Esophagus muscularis mucosa (tissue), 4 donors: Measurements from ENCODE around the gene JARID2. TPM values are rescaled to one million over a fixed set of nuclear protein-coding genes. Genes with fewer than 3 reads are reported as not detected.
A peak's percentile ranks its signal among the peaks of the same experiment; 100 is the strongest.

Experiments used
- DNase-seq: peaks from one replicate; pipeline ENCODE4 v3.0.0-alpha.2; 2017; ENCODE audit errors: extremely low spot score
- H3K27ac ChIP-seq, 4 donors: fragments of 200-600 bp; sonication (generic); replicated peaks in 1 of 4; 1 replicate in 3 of 4; 2 replicates in 1 of 4; pipeline ENCODE4 v1.5.1; 2016 to 2019; ENCODE audit warnings: mild to moderate bottlenecking in 1 of 4
- H3K27me3 ChIP-seq, 4 donors: fragments of 200-600 bp; sonication (generic); one replicate each; pipeline versions ENCODE4 v1.5.1 to v1.6.0; 2016 to 2019
- H3K36me3 ChIP-seq, 4 donors: fragments of 200-600 bp; sonication (generic); one replicate each; pipeline ENCODE4 v1.5.1; 2016 to 2019
- H3K4me1 ChIP-seq, 4 donors: fragments of 200-600 bp; sonication (generic); one replicate each; pipeline ENCODE4 v1.5.1; 2016 to 2019
- H3K4me3 ChIP-seq, 4 donors: fragments of 200-600 bp; sonication (generic); 1 replicate in 2 of 4; 2 replicates in 2 of 4; pipeline ENCODE4 v1.5.1; 2016 to 2019; ENCODE audit warnings: mild to moderate bottlenecking in 4 of 4, moderate library complexity in 1 of 4
- H3K9me3 ChIP-seq, 4 donors: fragments of 200-600 bp; sonication (generic); 1 replicate in 3 of 4; 2 replicates in 1 of 4; pipeline ENCODE4 v1.5.1; 2016 to 2019
- CTCF ChIP-seq, 3 experiments: fragments of 200-600 bp in 2 of 3; fragments of 450-650 bp in 1 of 3; sonication (generic) in 2 of 3; IDR thresholded peaks; one replicate each; pipeline ENCODE4 v1.5.1; 2017 to 2019; ENCODE audit warnings: antibody characterized with exemption in 3 of 3, mild to moderate bottlenecking in 2 of 3, moderate library complexity in 1 of 3
- EP300 ChIP-seq: sonication (generic); formaldehyde crosslinking; IDR thresholded peaks from one replicate; pipeline ENCODE4 v1.6.1; 2017; ENCODE audit warnings: antibody characterized with exemption
- POLR2A ChIP-seq: fragments of 450-650 bp; IDR thresholded peaks from one replicate; pipeline ENCODE4 v1.6.1; 2017; ENCODE audit warnings: antibody characterized with exemption, moderate library complexity, mild to moderate bottlenecking, low read depth
- POLR2AphosphoS5 ChIP-seq, 2 donors: sonication (generic); formaldehyde crosslinking; IDR thresholded peaks; one replicate each; pipeline ENCODE4 v1.6.1; 2017; ENCODE audit warnings: antibody characterized with exemption in 2 of 2
- WGBS: methylation state at CpG from one replicate; pipeline ENCODE4 v1.1.5; 2018; 5-methylcytosine and 5-hydroxymethylcytosine counted together
- intact Hi-C: fragments of 100-400 bp; cut with DNase I; formaldehyde crosslinking; loops from one replicate; pipeline ENCODE4 v1.15.1; 2023
- total RNA-seq, 4 donors: library from RNA; depleted of rRNA; stranded (reverse); fragments of >200 nt; gene quantifications; one replicate each; pipeline versions ENCODE4 v1.1.0 to v1.2.1, GENCODE V29; 2016

JARID2 gene
- total RNA-seq, 4 donors from 2014 or later, result 5.8 to 10.4 (median 8.1) TPM

- intact Hi-C loops, result no loop called here
- no peaks in the 10 kb centered on the region for H3K9me3 ChIP-seq
Observed at GRCh38 chr6:15535495-15536197, 289.8 kb downstream of the JARID2 start.

DNA sequence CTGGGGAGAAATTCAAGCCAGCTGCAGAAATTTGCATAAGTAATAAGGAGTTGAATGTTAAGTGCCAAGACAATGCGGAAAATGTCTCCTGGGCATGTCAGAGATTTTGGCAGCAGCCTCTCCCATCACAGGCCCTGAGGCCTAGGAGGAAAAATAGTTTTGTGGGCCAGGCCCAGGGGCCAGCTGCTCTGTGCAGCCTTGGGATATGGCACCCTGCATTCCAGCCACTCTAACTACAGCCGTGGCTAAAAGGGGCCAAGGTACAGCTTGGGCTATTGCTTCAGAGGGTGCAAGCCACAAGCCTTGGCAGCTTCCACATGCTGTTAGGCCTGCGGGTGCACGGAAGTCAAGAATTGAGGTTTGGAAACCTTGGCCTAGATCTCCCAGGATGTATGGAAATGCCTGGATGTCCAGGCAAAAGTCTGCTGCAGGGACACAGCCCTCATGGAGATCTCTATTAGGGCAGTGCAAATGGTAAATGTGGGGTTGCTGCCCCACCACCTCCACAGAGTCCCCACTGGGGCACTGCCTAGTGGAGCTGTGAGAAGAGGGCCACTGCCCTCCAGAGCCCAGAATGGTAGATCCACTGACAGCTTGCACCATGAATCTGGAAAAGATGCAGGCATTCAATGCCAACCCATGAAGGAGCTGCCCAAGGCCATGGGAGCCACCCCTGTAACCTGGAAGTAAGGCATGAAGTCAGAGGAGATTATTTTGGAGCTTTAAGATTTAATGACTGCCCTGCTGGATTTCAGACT lies 290.5 kb downstream of the JARID2 start:
- no peaks in the 10 kb centered on the region for H3K9me3 ChIP-seq
- H3K4me1 ChIP-seq, result peaks cover 5 to 15% (median 14%) of the 10 kb centered on the region in 4 donors
- WGBS, result 63% methylated on average over 4 of the region's 4 CpGs
- H3K4me3 ChIP-seq, result no peak overlapping the region
- intact Hi-C loops, result no loop called here
- H3K27me3 ChIP-seq, result no peaks in the 10 kb centered on the region
- H3K36me3 ChIP-seq, result peaks cover 0 to 18% (median 4%) of the 10 kb centered on the region in 4 donors
- TF ChIP-seq POLR2A, result no peak
- no peak for TF ChIP-seq POLR2AphosphoS5 (IDR thresholded peaks at IDR 0.05)
- no peak for TF ChIP-seq EP300
- no peak overlapping the region for H3K27ac ChIP-seq
- peak; percentile 53 for DNase-seq

More at GRCh38 chr6:15535495-15536197, 289.8 kb downstream of the JARID2 start:
- H3K4me1 ChIP-seq, result peaks cover 5 to 15% (median 14%) of the 10 kb centered on the region in 4 donors
- peak; percentile 14 for DNase-seq
- no peaks in the 10 kb centered on the region for H3K27me3 ChIP-seq
- no peak overlapping the region for H3K27ac ChIP-seq
- H3K4me3 ChIP-seq, result no peak overlapping the region
- WGBS, result 94% methylated on average over 3 of the region's 3 CpGs
- TF ChIP-seq CTCF (IDR thresholded peaks at IDR 0.05), result no peak
- no peak for TF ChIP-seq POLR2AphosphoS5 (IDR thresholded peaks at IDR 0.05)
- no peak for TF ChIP-seq POLR2A
- TF ChIP-seq EP300, result no peak
- peaks cover 0 to 25% (median 8%) of the 10 kb centered on the region in 4 donors for H3K36me3 ChIP-seq

GRCh38 chr6:15538106-15538505 lies 292.2 kb downstream of the JARID2 start:
- peaks cover 0 to 3% (median 1%) of the 10 kb centered on the region in 4 donors for H3K36me3 ChIP-seq
- intact Hi-C loops, result no loop called here
- DNase-seq, result peak; percentile 24
- H3K4me3 ChIP-seq, result no peak overlapping the region
- no peaks in the 10 kb centered on the region for H3K9me3 ChIP-seq
- H3K27ac ChIP-seq, result no peak overlapping the region
- H3K27me3 ChIP-seq, result no peaks in the 10 kb centered on the region
- WGBS, result 97% methylated on average over 5 of the region's 5 CpGs
- TF ChIP-seq POLR2A (no peak), CTCF (IDR thresholded peaks at IDR 0.05) (no peak), POLR2AphosphoS5 (IDR thresholded peaks at IDR 0.05) (no peak), EP300 (no peak)
- H3K4me1 ChIP-seq, result peaks cover 5 to 15% (median 14%) of the 10 kb centered on the region in 4 donors

- H3K27me3 ChIP-seq, result no peaks in the 10 kb centered on the region
- 96% methylated on average over 9 of the region's 9 CpGs for WGBS
- TF ChIP-seq POLR2AphosphoS5 (IDR thresholded peaks at IDR 0.05) (no peak), EP300 (no peak), POLR2A (no peak), CTCF (IDR thresholded peaks at IDR 0.05) (no peak)
- no peak overlapping the region for H3K4me3 ChIP-seq
- no peaks in the 10 kb centered on the region for H3K36me3 ChIP-seq
- no peak overlapping the region for H3K27ac ChIP-seq
- no peak for DNase-seq
- peaks cover 5 to 15% (median 14%) of the 10 kb centered on the region in 4 donors for H3K4me1 ChIP-seq
- intact Hi-C loops, result no loop called here
- no peaks in the 10 kb centered on the region for H3K9me3 ChIP-seq
Observed at GRCh38 chr6:15538766-15539495, 293.1 kb downstream of the JARID2 start.
